ENCODE results near the gene PUS1.
"Not testable (repeated sequence)": the region's sequence is repeated elsewhere in the genome, so short reads cannot be mapped to it uniquely, and the experiment has no call there.

PUS1 gene

GRCh38 chr12:131980263-131980662 is 51.2 kb downstream of the PUS1 start:
- H3K9me3 ChIP-seq (ENCODE audit: insufficient read depth, low read depth, low read length), result no peaks in the 10 kb centered on the region
- no peaks in the 10 kb centered on the region for H3K27me3 ChIP-seq (ENCODE audit: insufficient read depth, low read length)
- no peak overlapping the region for H3K27ac ChIP-seq (ENCODE audit: low read depth, low read length)
- no peak overlapping the region for H3K9ac ChIP-seq (ENCODE audit: low read depth, low read length)
- no peaks in the 10 kb centered on the region for H3K4me1 ChIP-seq (ENCODE audit: insufficient read depth, low read length)
- no peak overlapping the region for H3K4me3 ChIP-seq (ENCODE audit: low read length)
- peaks cover 54% of the 10 kb centered on the region for H3K36me3 ChIP-seq (ENCODE audit: insufficient read depth, low read length)
- 95% methylated on average over 3 of the region's 3 CpGs for WGBS

GRCh38 chr12:131981388-131981787 is 52.3 kb downstream of the PUS1 start:
- H3K9ac ChIP-seq (ENCODE audit: low read depth, low read length), result no peak overlapping the region
- WGBS, result 94% methylated on average over 10 of the region's 10 CpGs
- peaks cover 61% of the 10 kb centered on the region for H3K36me3 ChIP-seq (ENCODE audit: insufficient read depth, low read length)
- H3K27me3 ChIP-seq (ENCODE audit: insufficient read depth, low read length), result no peaks in the 10 kb centered on the region
- H3K27ac ChIP-seq (ENCODE audit: low read depth, low read length), result no peak overlapping the region
- no peaks in the 10 kb centered on the region for H3K9me3 ChIP-seq (ENCODE audit: insufficient read depth, low read depth, low read length)
- H3K4me1 ChIP-seq (ENCODE audit: insufficient read depth, low read length), result no peaks in the 10 kb centered on the region
- no peak overlapping the region for H3K4me3 ChIP-seq (ENCODE audit: low read length)

GRCh38 chr12:131982041-131982440 is 53.0 kb downstream of the PUS1 start:
- no peak overlapping the region for H3K4me3 ChIP-seq (ENCODE audit: low read length)
- 97% methylated on average over 17 of the region's 17 CpGs for WGBS

GRCh38 chr12:131983026-131983425 is 54.0 kb downstream of the PUS1 start:
- H3K27ac ChIP-seq (ENCODE audit: low read depth, low read length), result no peak overlapping the region
- 98% methylated on average over 6 of the region's 6 CpGs for WGBS
- H3K4me1 ChIP-seq (ENCODE audit: insufficient read depth, low read length), result peaks cover 3% of the 10 kb centered on the region; the same call in 1 of the 2 replicates
- H3K9me3 ChIP-seq (ENCODE audit: insufficient read depth, low read depth, low read length), result no peaks in the 10 kb centered on the region
- H3K9ac ChIP-seq (ENCODE audit: low read depth, low read length), result no peak overlapping the region
- no peak overlapping the region for H3K4me3 ChIP-seq (ENCODE audit: low read length)
- H3K36me3 ChIP-seq (ENCODE audit: insufficient read depth, low read length), result peaks cover 77% of the 10 kb centered on the region
- H3K27me3 ChIP-seq (ENCODE audit: insufficient read depth, low read length), result no peaks in the 10 kb centered on the region

More at GRCh38 chr12:131982041-131982440, 53.0 kb downstream of the PUS1 start:
- H3K9ac ChIP-seq (ENCODE audit: low read depth, low read length), result no peak overlapping the region
- no peaks in the 10 kb centered on the region for H3K9me3 ChIP-seq (ENCODE audit: insufficient read depth, low read depth, low read length)
- peaks cover 67% of the 10 kb centered on the region for H3K36me3 ChIP-seq (ENCODE audit: insufficient read depth, low read length)
- peaks cover 3% of the 10 kb centered on the region; the same call in 1 of the 2 replicates for H3K4me1 ChIP-seq (ENCODE audit: insufficient read depth, low read length)
- no peaks in the 10 kb centered on the region for H3K27me3 ChIP-seq (ENCODE audit: insufficient read depth, low read length)
- H3K27ac ChIP-seq (ENCODE audit: low read depth, low read length), result no peak overlapping the region

GRCh38 chr12:131983554-131983953 is 54.5 kb downstream of the PUS1 start:
- H3K4me3 ChIP-seq (ENCODE audit: low read length), result no peak overlapping the region
- WGBS, result 93% methylated on average over 6 of the region's 6 CpGs
- H3K36me3 ChIP-seq (ENCODE audit: insufficient read depth, low read length), result peaks cover 82% of the 10 kb centered on the region
- H3K27ac ChIP-seq (ENCODE audit: low read depth, low read length), result no peak overlapping the region
- peaks cover 4% of the 10 kb centered on the region; the same call in 1 of the 2 replicates for H3K4me1 ChIP-seq (ENCODE audit: insufficient read depth, low read length)
- no peaks in the 10 kb centered on the region for H3K9me3 ChIP-seq (ENCODE audit: insufficient read depth, low read depth, low read length)
- H3K9ac ChIP-seq (ENCODE audit: low read depth, low read length), result no peak overlapping the region
- H3K27me3 ChIP-seq (ENCODE audit: insufficient read depth, low read length), result no peaks in the 10 kb centered on the region

GRCh38 chr12:131984334-131984733 is 55.3 kb downstream of the PUS1 start:
- WGBS, result 96% methylated on average over 3 of the region's 3 CpGs
- Histone ChIP-seq H3K4me1 (ENCODE audit: insufficient read depth, low read length) (peaks cover 11% of the 10 kb centered on the region), H3K36me3 (ENCODE audit: insufficient read depth, low read length) (peaks cover 88% of the 10 kb centered on the region), H3K27me3 (ENCODE audit: insufficient read depth, low read length) (no peaks in the 10 kb centered on the region), H3K9ac (ENCODE audit: low read depth, low read length) (no peak overlapping the region), H3K4me3 (ENCODE audit: low read length) (no peak overlapping the region), H3K9me3 (ENCODE audit: insufficient read depth, low read depth, low read length) (no peaks in the 10 kb centered on the region), H3K27ac (ENCODE audit: low read depth, low read length) (no peak overlapping the region)

- not testable (repeated sequence) for H3K27ac ChIP-seq (ENCODE audit: low read depth, low read length); H3K9me3 ChIP-seq (ENCODE audit: insufficient read depth, low read depth, low read length); H3K4me3 ChIP-seq (ENCODE audit: low read length); H3K27me3 ChIP-seq (ENCODE audit: insufficient read depth, low read length); H3K9ac ChIP-seq (ENCODE audit: low read depth, low read length)
- 98% methylated on average over 11 of the region's 11 CpGs for WGBS
- Histone ChIP-seq H3K4me1 (ENCODE audit: insufficient read depth, low read length) (peaks cover 22% of the 10 kb centered on the region), H3K36me3 (ENCODE audit: insufficient read depth, low read length) (peaks cover 83% of the 10 kb centered on the region)
Measured at GRCh38 chr12:131985510-131985875, 56.4 kb downstream of the PUS1 start.

GRCh38 chr12:131986361-131986760 is 57.3 kb downstream of the PUS1 start:
- Histone ChIP-seq H3K9ac (ENCODE audit: low read depth, low read length) (no peak overlapping the region), H3K27ac (ENCODE audit: low read depth, low read length) (no peak overlapping the region; the same call in 1 of the 2 replicates), H3K4me3 (ENCODE audit: low read length) (no peak overlapping the region), H3K4me1 (ENCODE audit: insufficient read depth, low read length) (peaks cover 31% of the 10 kb centered on the region), H3K9me3 (ENCODE audit: insufficient read depth, low read depth, low read length) (no peaks in the 10 kb centered on the region), H3K27me3 (ENCODE audit: insufficient read depth, low read length) (no peaks in the 10 kb centered on the region), H3K36me3 (ENCODE audit: insufficient read depth, low read length) (peaks cover 80% of the 10 kb centered on the region)
- 93% methylated on average over 17 of the region's 17 CpGs for WGBS

- WGBS, result 71% methylated on average over 5 of the region's 5 CpGs
- H3K4me3 ChIP-seq (ENCODE audit: low read length), result no peak overlapping the region
- no peaks in the 10 kb centered on the region for H3K9me3 ChIP-seq (ENCODE audit: insufficient read depth, low read depth, low read length)
- peaks cover 80% of the 10 kb centered on the region for H3K36me3 ChIP-seq (ENCODE audit: insufficient read depth, low read length)
- no peaks in the 10 kb centered on the region for H3K27me3 ChIP-seq (ENCODE audit: insufficient read depth, low read length)
- H3K27ac ChIP-seq (ENCODE audit: low read depth, low read length), result no peak overlapping the region
- H3K9ac ChIP-seq (ENCODE audit: low read depth, low read length), result no peak overlapping the region
- H3K4me1 ChIP-seq (ENCODE audit: insufficient read depth, low read length), result peaks cover 32% of the 10 kb centered on the region
Measured at GRCh38 chr12:131986910-131987309, 57.8 kb downstream of the PUS1 start.

GRCh38 chr12:131987552-131987951 is 58.5 kb downstream of the PUS1 start:
- 95% methylated on average over 7 of the region's 8 CpGs for WGBS
- Histone ChIP-seq H3K4me1 (ENCODE audit: insufficient read depth, low read length) (peaks cover 32% of the 10 kb centered on the region), H3K9ac (ENCODE audit: low read depth, low read length) (no peak overlapping the region), H3K4me3 (ENCODE audit: low read length) (no peak overlapping the region), H3K9me3 (ENCODE audit: insufficient read depth, low read depth, low read length) (no peaks in the 10 kb centered on the region), H3K36me3 (ENCODE audit: insufficient read depth, low read length) (peaks cover 80% of the 10 kb centered on the region), H3K27me3 (ENCODE audit: insufficient read depth, low read length) (no peaks in the 10 kb centered on the region), H3K27ac (ENCODE audit: low read depth, low read length) (no peak overlapping the region)

GRCh38 chr12:131988054-131988796 is 59.1 kb downstream of the PUS1 start:
- H3K27ac ChIP-seq (ENCODE audit: low read depth, low read length), result peak overlapping the region; percentile 90; the same call in 1 of the 2 replicates

More at GRCh38 chr12:131988054-131988796, 59.1 kb downstream of the PUS1 start:
- Histone ChIP-seq H3K27me3 (ENCODE audit: insufficient read depth, low read length) (no peaks in the 10 kb centered on the region), H3K36me3 (ENCODE audit: insufficient read depth, low read length) (peaks cover 81% of the 10 kb centered on the region), H3K4me1 (ENCODE audit: insufficient read depth, low read length) (peaks cover 32% of the 10 kb centered on the region), H3K9ac (ENCODE audit: low read depth, low read length) (no peak overlapping the region), H3K9me3 (ENCODE audit: insufficient read depth, low read depth, low read length) (no peaks in the 10 kb centered on the region), H3K4me3 (ENCODE audit: low read length) (no peak overlapping the region)
- WGBS, result 89% methylated on average over 8 of the region's 8 CpGs
